Colon (tissue), 2 donors: ENCODE data around the gene LTO1.
"Not testable (repeated sequence)": the region's sequence is repeated elsewhere in the genome, so short reads cannot be mapped to it uniquely, and the experiment has no call there.

Source experiments
- FAIRE-seq: peaks from 2 replicates; lab custom pipeline; 2012; peaks lifted over from hg19 to GRCh38; lab: Jason Lieb, UNC
- donor health status: control.
- donor health status: control.

Gene LTO1

DNA sequence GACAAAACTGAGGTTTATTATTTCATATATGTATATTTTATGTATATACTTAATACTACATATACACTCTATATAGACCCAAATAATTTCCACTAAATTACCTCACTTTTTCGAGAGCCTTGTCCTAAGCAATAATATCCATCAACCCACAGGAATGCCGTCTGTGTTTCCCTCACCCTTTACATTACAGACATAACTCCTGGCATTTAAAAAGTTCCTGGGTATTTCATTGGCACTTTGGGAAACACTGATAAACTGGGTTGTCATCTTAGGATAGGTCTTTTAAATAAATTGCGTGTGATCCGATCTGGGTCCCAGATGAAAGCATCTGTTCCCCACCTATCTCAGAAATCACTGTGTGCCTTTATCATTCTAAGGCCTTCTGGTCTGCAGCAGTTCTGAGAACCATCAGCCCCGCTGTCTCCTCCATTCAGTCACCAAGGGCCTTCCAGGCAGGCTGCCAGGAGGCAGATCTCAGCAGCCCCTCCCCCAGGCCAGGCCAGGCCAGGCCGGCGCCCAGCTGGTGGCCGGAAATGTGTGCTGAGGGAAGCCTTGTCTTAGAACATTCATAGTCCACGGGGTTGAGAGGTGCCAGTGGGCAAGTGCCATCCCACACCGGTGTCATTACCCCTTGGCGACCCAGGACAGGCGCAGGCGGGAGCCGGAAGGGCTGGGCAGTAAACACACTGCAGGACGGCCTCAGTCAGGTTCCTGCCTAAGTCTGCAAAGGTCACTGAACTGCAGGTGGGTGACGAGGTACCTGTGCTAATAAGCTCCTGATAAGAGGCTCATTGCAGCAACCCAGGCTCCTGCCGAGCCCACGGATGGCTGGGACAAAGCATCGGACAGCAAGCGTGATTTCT is 25.4 kb upstream of the LTO1 start:
- no peak for FAIRE-seq

GRCh38 chr11:69699213-69699612 is 24.1 kb upstream of the LTO1 start:
- FAIRE-seq: no peak

DNA sequence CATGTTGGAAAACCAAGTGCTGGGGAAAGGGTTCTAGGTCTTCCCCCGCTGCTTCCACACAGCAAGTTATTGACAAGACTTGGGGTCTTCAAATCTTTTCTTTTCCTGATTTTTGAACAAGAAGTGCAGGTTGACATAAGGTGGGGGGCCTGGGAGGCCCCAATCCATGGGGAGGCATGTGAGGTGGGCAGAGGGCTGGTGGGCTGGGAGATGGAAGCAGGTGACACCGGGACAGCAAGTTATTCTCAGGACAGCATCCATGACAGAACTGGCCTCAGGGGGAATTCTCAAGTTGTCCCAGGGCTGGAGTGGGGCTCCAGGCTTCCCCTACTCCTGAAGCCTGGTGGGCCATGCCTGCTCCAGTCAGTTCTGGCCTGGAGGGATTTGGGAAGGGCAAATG is 23.2 kb upstream of the LTO1 start:
- FAIRE-seq: no peak

GRCh38 chr11:69697861-69698260 is 22.7 kb upstream of the LTO1 start:
- no peak for FAIRE-seq

DNA sequence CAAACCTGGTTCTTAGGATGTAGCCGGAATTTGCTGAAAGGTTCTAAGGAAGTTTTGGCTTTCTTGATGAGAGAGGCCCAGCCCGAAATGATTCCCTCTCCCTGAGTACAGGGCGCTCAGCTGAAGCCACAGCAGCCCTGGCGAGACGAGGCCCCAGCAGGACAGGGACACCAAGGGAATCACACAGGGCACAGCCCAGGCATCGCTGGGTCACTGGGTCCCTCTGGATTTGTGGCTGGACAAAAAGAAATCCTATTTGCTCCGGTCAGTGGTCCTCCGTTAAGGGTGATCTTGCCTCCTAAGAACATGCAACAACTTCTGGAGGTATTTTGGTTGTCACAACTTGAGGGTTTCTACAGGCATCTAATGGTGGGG is 22.3 kb upstream of the LTO1 start:
- FAIRE-seq: no peak

DNA sequence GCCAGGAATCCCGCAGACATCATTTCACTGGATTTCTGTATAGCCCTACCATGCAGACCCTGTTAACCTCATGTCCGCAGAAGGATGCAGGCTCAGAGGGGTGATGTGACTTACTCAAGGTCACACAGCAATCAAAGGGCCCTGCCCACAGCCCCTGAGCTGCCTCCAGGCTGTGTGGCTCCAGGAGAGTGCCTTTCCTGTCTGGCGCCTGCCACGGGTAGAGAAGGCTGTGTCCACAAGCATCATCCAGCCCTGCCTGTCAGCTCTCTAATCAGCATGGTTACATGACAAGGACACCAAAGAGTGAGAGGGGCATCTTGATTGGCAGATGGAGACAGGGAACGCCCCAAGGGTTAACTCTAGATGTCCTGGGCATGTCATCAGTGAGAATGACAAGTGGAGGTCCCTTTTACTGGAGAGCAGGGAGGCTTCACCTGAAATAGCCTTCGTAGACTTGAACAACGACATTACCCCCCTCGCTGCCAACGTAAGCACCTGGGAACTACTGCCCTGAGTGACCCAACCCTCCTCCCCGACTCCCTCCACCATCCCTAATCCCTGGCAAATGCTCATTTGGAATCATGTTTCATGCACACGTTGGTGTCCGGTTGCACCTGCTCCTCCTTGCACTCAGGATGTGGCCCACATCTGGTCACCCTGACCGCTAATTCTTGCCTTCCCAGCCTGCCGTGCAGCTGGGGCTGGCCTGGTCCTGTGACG is 21.8 kb upstream of the LTO1 start:
- FAIRE-seq: no peak

DNA sequence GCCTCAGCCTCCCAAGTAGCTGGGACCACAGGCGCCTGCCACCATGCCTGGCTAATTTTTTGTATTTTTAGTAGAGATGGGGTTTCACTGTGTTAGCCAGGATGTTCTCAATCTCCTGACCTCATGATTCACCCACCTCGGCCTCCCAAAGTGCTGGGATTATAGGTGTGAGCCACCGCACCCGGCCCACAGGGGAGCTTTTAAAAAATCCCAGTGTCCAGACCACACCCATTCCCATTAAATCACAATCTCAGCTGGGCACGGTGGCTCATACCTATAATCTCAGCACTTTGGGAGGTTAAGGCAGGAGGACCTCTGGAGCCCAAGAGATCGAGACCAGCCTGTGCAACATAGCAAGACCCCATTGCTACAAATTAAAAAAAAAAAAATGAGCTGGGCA is 20.8 kb upstream of the LTO1 start:
- FAIRE-seq: not testable (repeated sequence)

GRCh38 chr11:69695581-69695980 is 20.4 kb upstream of the LTO1 start:
- no peak for FAIRE-seq

DNA sequence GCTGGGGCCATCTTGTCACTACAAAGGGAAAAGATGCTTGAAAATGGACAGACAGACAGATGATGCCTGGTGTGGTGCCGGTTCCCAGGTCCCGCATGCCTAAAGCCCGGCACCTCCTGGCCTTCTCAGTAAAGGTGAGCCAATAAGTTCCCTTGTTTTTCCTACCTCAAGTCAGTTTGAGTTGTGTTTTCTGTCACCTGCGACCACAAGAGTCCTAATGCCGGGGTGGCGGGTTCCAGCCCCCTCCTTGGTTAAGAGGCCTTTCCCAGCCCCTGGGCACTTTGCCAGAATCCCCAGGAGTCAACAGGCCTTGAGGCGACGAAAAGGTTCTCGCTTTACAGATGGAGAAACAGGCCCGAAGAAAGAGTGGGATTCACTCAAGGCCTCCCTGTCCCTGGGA is 19.6 kb upstream of the LTO1 start:
- no peak for FAIRE-seq

DNA sequence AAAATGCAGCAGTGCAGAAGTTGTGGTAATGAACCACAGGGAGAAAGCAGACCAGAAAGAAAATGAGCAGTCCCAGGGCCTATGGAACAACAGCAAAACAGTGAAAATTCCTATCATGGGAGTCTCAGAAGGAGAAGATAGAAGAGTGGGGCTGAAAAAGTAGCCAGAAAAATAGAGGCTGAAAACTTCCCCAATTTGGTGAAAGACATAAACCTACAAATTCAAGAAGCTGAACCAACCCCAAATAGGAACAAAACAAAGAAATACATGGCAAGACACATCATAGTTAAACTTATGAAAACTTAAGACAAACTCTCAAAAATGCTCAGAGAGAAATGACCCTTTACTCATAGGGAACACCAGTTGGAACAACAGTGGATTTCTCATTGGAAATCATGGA is 17.3 kb upstream of the LTO1 start:
- no peak for FAIRE-seq

DNA sequence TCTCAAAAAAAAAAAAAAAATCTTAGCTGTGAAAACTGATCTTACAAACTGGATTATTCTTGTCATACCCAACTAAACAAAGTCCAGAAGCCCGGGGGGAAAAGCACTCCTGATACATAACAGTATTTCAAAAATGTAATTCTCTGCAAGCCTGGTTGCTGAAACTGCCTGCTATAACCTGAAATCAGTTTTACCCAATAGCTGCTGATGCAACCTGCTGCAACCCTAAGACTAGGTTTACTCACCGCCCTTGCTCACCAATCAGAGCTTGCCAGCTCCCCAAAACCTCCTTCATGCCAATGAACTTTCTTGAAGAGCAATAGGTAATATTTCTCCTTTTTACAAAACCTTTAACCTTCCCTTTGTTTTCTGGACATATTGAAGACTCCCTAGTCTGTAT is 16.3 kb upstream of the LTO1 start:
- FAIRE-seq: no peak

GRCh38 chr11:69689484-69690319 is 14.5 kb upstream of the LTO1 start:
- FAIRE-seq: no peak

- FAIRE-seq: not testable (repeated sequence)
Measured at GRCh38 chr11:69687969-69688771, 13.0 kb upstream of the LTO1 start.

DNA sequence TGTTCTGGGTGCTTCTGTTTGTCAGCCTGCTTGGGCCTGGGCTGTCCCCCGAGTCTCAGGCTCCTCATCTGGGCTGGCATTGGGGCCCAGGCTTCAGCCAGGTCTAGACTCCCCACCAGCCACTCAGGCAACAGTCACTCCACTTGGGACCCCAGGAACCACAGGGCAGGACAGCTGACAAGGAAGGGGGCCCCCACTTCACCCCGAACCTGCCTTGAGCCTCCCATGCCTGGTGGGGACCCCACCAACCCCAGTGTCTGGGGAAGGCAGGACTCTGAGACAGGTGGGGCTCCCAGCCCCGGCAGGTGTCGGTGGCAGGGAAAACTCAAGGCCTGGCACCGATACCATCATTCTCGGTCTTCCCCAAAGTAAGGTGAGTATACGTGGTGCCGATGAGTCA is 11.7 kb upstream of the LTO1 start:
- no peak for FAIRE-seq

DNA sequence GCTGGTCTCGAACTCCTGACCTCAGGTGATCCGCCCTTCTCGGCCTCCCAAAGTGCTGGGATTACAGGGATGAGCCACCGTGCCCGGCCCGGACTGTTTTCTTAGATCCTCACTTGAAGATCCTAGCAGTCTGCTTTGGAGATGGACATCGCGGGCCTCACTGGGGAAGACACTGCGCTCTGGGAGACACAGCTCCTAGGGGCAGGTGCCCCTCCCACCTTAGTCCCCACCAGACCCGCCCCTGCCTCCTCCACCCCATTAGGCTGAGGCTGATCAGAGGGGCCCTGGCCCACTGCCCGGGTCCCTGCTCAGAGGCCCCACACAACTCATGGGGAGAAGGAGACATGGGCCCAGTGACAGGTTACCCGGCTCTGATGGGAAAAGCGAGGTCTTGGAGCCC is 11.3 kb upstream of the LTO1 start:
- no peak for FAIRE-seq

GRCh38 chr11:69685348-69685747 is 10.2 kb upstream of the LTO1 start:
- no peak for FAIRE-seq

GRCh38 chr11:69684651-69685050 is 9.5 kb upstream of the LTO1 start:
- no peak for FAIRE-seq

- FAIRE-seq: no peak
Measured at GRCh38 chr11:69683764-69684333, 8.7 kb upstream of the LTO1 start.

DNA sequence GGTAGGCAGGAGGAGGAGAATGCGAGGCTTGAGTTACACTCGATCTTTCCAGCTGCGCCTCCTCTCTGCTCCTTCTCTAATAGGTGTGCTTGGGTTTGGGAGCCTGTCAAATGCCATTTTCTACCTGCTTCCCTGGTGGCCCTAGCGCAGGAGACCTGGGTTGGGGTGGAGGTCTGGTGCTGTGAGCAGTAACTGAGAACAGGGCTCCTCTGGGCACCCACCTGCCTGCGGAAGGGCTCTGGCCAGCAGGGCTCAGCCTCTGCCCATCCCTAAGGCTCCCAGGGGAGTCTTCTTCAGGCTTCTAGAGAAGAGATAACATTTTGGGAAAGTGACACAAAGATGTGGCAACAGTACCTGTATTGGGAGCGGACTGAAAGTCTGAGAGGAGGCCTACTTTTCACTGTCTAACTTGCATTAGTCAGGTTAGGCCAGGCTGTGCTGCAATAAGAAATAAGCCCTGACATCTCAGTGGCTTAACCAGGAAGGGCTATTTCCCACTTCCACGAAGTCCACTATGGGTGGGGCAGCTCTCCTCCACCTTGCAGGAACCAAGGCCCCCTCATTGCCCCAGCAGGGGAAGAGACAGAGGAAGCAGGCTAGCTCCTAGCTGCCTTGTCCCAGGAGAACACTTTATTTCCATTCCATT is 7.7 kb upstream of the LTO1 start:
- no peak for FAIRE-seq

DNA sequence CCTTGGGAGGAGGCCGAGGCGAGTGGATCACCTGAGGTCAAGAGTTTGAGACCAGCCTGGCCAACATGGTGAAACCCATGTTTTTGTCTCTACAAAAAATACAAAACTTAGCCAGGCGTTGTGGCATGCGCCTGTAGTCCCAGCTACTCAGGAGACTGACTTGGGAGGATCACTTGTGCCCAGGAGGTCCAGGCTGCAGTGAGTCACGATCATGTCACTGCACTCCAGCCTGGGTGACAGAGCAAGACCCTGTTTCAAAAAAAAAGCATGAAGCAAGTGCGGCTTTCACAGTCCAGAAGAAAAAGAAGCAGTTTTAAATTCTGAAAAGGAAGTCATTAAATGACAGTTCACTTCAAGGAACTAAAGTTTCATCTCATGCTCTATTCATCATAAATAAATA is 7.1 kb upstream of the LTO1 start:
- no peak for FAIRE-seq

DNA sequence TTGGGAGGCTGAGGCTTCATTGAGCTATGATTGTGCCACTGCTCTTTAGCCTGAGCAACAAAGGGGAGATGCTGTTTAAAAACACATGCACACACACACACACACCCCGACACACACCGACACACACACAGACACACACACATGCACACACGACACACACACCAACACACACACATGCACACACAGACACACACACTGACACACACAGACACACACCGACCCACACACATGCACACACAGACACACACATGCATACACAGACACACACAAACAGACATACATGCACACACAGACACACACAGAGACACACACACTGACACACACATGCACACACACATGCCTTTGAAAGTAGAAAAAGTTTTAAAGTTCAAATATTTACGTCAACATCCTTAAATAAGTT is 5.5 kb upstream of the LTO1 start:
- FAIRE-seq: no peak
